ENCODE measurements around the gene PIP. TPM values are rescaled to one million over a fixed set of nuclear protein-coding genes. Genes with fewer than 3 reads are reported as not detected.
"Not testable (repeated sequence)": the region's sequence is repeated elsewhere in the genome, so short reads cannot be mapped to it uniquely, and the experiment has no call there.

PIP gene
- total and polyA plus RNA-seq, 8 donors = not detected

- H3K4me1 ChIP-seq = peaks cover 0 to 7% (median 0%) of the 10 kb centered on the region in 3 donors
- no peaks in the 10 kb centered on the region for H3K9me3 ChIP-seq
- intact Hi-C loops (cut with DNase I) = no loop called here
- no peak for FAIRE-seq
- H3K36me3 ChIP-seq = no peaks in the 10 kb centered on the region
- no peak for ATAC-seq
- DNase-seq = no peak
- TF ChIP-seq CTCF (IDR thresholded peaks at IDR 0.05) = no peak
- H3K27me3 ChIP-seq = no peaks in the 10 kb centered on the region
- H3K27ac ChIP-seq = no peak overlapping the region
- H3K4me3 ChIP-seq = no peak overlapping the region
These were observed 16.8 kb downstream of the PIP start for GRCh38 chr7:143148651-143149050.

GRCh38 chr7:143150696-143151095, 18.8 kb downstream of the PIP start:
- H3K27me3 ChIP-seq; FAIRE-seq; H3K4me1 ChIP-seq; H3K4me3 ChIP-seq; intact Hi-C loops (cut with DNase I); H3K9me3 ChIP-seq; DNase-seq; H3K36me3 ChIP-seq; H3K27ac ChIP-seq; ATAC-seq: not testable (repeated sequence)
- 88 to 93% methylated on average over 6 of the region's 6 CpGs for WGBS, 2 donors

DNA sequence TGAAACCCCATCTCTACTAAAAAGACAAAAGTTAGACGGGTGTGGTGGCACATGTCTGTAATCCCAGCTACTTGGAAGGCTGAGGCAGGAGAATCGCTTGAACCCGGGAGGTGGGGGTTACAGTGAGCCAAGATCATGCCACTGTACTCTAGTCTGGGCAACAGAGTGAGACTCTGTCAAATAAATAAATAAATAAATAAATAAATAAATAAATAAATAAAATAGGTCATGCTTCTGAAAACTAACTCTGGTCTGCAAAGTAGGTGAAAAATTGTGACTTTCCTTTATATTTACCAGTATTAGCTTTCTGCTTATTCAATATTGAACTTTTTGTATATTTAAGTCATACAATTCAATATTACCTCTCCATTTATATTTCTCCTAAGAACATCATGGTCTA, 26.7 kb downstream of the PIP start:
- DNase-seq; H3K9me3 ChIP-seq; H3K36me3 ChIP-seq; FAIRE-seq; H3K4me3 ChIP-seq; H3K27me3 ChIP-seq; H3K27ac ChIP-seq; intact Hi-C loops (cut with DNase I); H3K4me1 ChIP-seq; ATAC-seq: not testable (repeated sequence)
- 82 to 88% methylated on average over 3 of the region's 3 CpGs for whole genome bisulfite sequencing, 2 donors

- Histone ChIP-seq H3K9me3 (no peaks in the 10 kb centered on the region), H3K27me3 (no peaks in the 10 kb centered on the region), H3K4me1 (peaks cover 7 to 8% (median 7%) of the 10 kb centered on the region in 3 donors), H3K36me3 (no peaks in the 10 kb centered on the region), H3K27ac (peak overlapping the region in 2 of 4 donors; percentile 56 to 63), H3K4me3 (peak overlapping the region in 2 of 4 donors; percentile 1 to 9)
- TF ChIP-seq CTCF (IDR thresholded peaks at IDR 0.05) = no peak
- intact Hi-C loops (cut with DNase I) = no loop called here
- DNase-seq (peak in 1 of 6 donors; percentile 6), FAIRE-seq (no peak), ATAC-seq (peak; percentile 65 to 87 (median 78))
These were observed 39.8 kb downstream of the PIP start for GRCh38 chr7:143171697-143172096.

DNA sequence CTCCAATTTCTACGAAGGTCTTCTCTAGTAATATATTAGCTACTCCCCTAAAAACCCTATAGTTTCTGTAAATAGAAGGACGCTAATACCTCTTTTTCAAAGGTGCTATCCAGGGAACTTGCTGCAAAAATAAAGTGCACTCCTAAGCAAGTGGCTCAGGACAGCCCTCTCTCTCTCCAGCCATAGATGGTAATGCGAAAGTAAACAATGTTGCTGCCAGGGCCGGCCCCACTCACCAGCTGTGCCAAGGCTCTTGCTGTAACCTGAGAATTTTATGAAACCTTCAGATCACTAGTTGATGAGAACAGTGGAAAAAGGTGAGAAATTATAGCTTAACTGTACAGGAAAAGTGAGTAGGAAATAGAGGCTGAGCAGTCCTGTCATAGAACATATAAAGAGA, 40.5 kb downstream of the PIP start:
- Histone ChIP-seq H3K4me1 (peaks cover 7 to 8% (median 7%) of the 10 kb centered on the region in 3 donors), H3K27me3 (no peaks in the 10 kb centered on the region), H3K9me3 (no peaks in the 10 kb centered on the region), H3K27ac (peak overlapping the region in 3 of 4 donors; percentile 19 to 63 (median 56)), H3K36me3 (no peaks in the 10 kb centered on the region), H3K4me3 (peak overlapping the region in 2 of 4 donors; percentile 1 to 9)
- WGBS, 2 donors = 10 to 14% methylated on average over 4 of the region's 4 CpGs
- FAIRE-seq (no peak), ATAC-seq (peak; percentile 99 to 100 (median 100)), DNase-seq (peak; percentile 76 to 86 (median 80))
- no peak for TF ChIP-seq CTCF (IDR thresholded peaks at IDR 0.05)
- intact Hi-C loops (cut with DNase I) = no loop called here

- FAIRE-seq (no peak), ATAC-seq (no peak), DNase-seq (no peak)
- Histone ChIP-seq H3K4me1 (peaks cover 7 to 8% (median 7%) of the 10 kb centered on the region in 3 donors), H3K27me3 (no peaks in the 10 kb centered on the region), H3K27ac (no peak overlapping the region), H3K36me3 (no peaks in the 10 kb centered on the region), H3K4me3 (no peak overlapping the region), H3K9me3 (no peaks in the 10 kb centered on the region)
- intact Hi-C loops (cut with DNase I) = no loop called here
- 93 to 97% methylated on average over 5 of the region's 5 CpGs for WGBS, 2 donors
- no peak for TF ChIP-seq CTCF (IDR thresholded peaks at IDR 0.05)
These were observed 44.3 kb downstream of the PIP start for GRCh38 chr7:143176128-143176527.
